Omental fat pad (tissue), 4 donors: Measurements from ENCODE around the gene PRKCZ. TPM values are rescaled to one million over a fixed set of nuclear protein-coding genes. Genes with fewer than 3 reads are reported as not detected.

Experiments
- ATAC-seq: fragments of 150-250 bp; one replicate; pipeline ENCODE4 v1.9.1; 2016; ENCODE audit warnings: mild to moderate bottlenecking, moderate library complexity; ENCODE audit not compliant: low FRiP score
- DNase-seq: peaks from one replicate; pipeline ENCODE4 v3.0.0-alpha.2; 2019; ENCODE audit warnings: low spot score
- total RNA-seq, 4 donors: library from RNA; depleted of rRNA; stranded (reverse); fragments of >200 nt; gene quantifications; one replicate each; pipeline ENCODE4 v1.1.0, GENCODE V29; 2016
- TF ChIP-seq, protein P1 (sequence below), 3 donors: fragments of 450-650 bp; IDR thresholded peaks; one replicate each; pipeline ENCODE4 v1.5.1; 2016 to 2017; ENCODE audit warnings: antibody characterized with exemption in 3 of 3, mild to moderate bottlenecking in 3 of 3, moderate library complexity in 2 of 3

Gene PRKCZ
- total RNA-seq, 4 donors from 2014 or later = 2.5 to 8.1 (median 2.6) TPM

DNA sequence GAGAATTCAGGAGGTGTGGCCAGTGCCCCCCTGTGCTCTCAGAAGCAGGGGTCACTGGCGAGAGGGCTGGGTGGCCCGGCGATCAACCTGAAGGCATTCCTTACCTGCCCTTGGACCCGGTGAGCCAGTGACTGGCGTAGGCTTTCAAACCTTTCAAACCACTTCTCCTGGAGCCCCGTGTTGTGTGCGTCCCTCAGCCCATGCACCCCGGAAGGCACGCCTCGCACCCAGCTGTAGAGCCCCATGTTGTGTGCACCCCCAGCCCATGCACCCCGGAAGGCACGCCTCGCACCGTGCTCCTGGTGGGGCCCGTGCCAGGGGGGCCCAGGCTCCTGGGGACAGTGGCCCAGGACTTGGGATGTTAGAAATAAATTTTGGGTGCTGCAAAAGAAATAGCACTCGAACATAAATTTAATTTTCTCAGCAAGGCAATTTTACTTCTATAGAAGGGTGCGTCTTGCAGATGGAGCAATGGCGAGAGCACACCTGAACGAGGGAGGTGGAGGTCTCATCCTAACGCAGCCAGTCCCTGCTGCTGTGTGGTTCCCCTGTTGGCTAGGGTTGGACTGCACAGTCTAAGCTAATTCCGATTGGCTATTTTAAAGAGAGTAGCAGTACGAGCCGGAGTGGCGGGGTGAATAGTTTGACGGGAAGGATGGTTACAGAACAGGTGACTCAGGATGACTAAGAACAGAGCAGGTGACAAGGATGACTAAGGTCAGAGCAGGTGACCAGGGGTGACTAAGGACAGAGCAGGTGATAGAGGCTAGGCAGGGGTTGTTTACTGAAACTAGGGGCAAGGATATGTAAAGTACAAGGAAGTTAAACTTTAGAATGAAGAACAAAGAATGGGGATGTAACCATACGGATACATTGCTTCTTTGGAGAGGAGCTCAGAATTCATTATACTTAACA, 47.4 kb downstream of the PRKCZ start:
- DNase-seq = no peak
- TF ChIP-seq, protein P1, sequence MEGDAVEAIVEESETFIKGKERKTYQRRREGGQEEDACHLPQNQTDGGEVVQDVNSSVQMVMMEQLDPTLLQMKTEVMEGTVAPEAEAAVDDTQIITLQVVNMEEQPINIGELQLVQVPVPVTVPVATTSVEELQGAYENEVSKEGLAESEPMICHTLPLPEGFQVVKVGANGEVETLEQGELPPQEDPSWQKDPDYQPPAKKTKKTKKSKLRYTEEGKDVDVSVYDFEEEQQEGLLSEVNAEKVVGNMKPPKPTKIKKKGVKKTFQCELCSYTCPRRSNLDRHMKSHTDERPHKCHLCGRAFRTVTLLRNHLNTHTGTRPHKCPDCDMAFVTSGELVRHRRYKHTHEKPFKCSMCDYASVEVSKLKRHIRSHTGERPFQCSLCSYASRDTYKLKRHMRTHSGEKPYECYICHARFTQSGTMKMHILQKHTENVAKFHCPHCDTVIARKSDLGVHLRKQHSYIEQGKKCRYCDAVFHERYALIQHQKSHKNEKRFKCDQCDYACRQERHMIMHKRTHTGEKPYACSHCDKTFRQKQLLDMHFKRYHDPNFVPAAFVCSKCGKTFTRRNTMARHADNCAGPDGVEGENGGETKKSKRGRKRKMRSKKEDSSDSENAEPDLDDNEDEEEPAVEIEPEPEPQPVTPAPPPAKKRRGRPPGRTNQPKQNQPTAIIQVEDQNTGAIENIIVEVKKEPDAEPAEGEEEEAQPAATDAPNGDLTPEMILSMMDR (IDR thresholded peaks at IDR 0.05) = no peak
- ATAC-seq = no peak

DNA sequence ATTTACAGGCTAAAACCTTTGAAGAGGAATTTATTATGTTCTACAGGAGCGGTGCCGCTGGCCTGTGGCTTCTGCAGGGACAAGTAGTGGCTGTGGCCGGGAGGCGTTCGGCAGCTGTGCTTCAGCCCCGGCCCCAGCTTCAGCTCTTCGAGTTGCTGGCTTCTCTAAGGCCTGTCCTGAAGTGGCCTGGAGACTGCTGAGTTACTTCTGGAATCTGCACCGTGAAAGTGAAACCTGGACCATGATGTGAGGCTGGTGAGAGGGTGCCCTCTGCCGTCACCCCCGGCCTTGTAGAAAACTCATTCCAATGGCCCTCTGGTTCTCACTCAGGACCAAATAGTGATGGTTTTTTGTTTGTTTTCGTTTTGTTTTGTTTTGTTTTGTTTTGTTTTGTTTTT, 48.1 kb downstream of the PRKCZ start:
- DNase-seq = no peak
- TF ChIP-seq, protein P1 (IDR thresholded peaks at IDR 0.05) = no peak
- ATAC-seq = no peak

DNA sequence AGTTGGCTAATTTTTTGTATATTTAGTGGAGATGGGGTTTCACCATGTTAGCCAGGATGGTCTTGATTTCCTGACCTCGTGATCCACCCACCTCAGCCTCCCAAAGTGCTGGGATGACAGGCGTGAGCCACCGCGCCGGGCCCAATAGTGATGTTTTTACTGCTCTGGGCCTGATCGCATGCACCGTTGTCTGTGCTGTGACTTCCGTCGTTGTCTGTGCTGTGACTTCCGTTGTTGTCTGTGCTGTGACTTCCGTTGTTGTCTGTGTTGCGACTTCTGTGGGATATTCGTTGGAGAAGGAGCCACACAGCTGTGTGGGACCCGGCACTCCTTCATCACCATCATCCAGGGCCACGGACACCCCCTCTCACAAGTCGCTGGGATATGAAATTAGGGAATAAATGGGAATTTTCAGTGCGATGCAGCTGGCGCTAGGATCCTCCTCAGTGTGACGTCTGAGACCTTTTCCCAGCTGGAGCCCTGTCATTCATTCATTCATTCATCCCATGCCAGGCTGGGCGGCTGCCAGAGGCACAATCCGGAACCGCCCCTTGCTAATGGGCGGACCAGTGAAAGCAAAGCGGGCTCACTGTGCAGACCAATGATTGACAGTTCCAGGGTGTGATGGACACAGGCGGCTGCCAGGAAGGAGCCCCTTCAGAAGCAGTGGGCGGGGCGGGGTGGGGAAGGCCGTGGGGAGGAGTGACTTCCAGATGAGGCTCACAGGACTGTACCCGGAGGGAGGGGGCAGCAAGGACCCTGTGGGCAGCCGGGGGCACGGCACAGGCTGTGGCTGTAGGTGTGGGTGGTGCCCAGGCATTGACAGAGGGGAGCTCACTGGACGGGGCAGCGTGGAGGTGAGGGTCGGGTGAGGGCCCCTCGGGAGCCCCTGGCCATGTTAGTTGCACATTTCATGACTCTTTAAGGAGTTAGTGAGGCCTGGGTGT, 48.9 kb downstream of the PRKCZ start:
- no peak for DNase-seq
- TF ChIP-seq, protein P1 (IDR thresholded peaks at IDR 0.05) = no peak
- no peak for ATAC-seq

DNA sequence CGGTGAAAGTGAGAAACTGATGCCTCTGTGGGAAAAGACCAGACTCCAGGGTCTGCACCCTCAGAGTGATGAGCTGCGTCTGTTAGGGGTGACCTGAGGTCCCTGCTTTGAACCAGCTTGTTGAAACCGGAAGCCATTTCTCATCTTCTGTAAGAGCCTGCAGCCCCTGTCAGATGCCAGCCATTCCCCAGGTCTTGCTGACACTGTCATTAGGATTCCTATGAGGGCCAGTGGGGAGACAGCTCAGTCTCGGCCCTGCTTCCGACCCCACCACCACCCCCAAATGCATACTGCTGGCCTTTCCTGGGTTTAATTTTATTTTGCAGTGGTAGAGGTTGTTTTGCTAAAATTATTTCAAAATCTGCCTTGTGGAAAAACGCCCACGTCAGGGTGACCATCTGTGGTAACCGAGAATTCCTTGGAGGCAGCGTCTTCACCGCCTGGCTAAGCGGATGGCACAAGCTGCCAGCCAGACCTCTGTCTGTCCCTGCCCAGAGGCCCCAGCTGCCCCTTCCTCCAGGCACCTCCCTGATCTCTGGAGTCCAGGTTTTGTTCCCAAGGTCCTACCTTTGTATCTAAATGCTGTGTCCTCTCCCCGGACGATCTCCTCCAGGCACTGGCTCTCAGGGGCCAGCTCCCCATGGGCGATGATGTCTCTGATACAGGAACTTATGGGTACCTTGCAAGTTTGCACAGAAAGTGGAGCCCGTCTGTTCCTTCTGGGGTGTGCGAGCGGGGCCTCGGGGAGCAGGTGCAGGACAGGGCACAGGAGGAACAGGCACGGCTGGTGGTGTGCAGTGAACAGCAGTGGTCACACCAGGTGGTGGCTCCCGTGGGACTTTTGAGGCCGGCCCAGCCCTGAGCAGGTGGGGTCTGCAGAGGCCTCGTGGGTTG, 49.9 kb downstream of the PRKCZ start:
- ATAC-seq (no peak), DNase-seq (no peak)
- TF ChIP-seq, protein P1 (IDR thresholded peaks at IDR 0.05) = no peak

DNA sequence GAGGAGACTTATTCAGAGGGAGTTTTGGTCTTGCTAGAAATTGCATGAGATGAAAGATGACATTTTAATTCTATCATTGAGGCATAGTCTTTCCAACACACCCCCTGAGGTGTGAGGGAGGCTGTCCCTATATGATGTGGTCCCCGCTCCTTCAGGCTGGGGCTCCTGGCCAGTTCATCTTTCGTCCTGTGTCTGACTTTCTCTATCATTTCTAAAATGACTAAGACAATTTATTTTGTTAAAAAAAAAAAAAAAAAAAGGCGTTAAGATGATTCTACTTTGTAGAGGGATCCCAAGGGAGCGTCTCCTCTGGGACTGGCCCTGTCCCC, 50.5 kb downstream of the PRKCZ start:
- DNase-seq (no peak), ATAC-seq (no peak)
- TF ChIP-seq, protein P1 (IDR thresholded peaks at IDR 0.05) = no peak

DNA sequence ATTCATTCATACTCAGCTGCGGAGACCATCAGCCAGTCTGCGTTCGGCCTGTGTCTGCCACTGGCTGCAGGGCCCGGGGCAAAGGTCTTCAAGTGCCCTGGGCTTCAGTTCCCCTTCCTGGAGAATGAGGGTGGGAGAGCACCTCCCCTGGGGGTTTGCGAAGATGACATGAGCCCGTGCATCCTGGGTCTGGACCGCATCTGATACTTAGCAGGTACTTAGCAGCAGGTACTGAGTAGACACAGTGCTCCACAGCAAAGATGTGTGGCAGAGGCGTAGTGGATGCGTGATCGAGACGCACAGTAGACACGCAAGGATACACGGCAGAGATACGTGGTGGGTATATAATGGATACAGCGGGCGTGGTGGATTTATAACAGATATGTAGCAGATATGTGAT, 51.3 kb downstream of the PRKCZ start:
- no peak for ATAC-seq
- no peak for DNase-seq
- TF ChIP-seq, protein P1 (IDR thresholded peaks at IDR 0.05) = no peak
